GM21717 (cell line): Measurements from ENCODE around the gene FBXO31.
A peak's percentile ranks its signal among the peaks of the same experiment; 100 is the strongest.
"Not testable (repeated sequence)": the region's sequence is repeated elsewhere in the genome, so short reads cannot be mapped to it uniquely, and the experiment has no call there.

Experiments used
- ATAC-seq: cut with Tn5 transposase; IDR thresholded peaks from one replicate; pipeline ENCODE4 v1.9.1; 2021; ENCODE audit warnings: mild to moderate bottlenecking, moderate library complexity; ENCODE audit not compliant: unreplicated experiment

Gene FBXO31

GRCh38 chr16:87411375-87412271 lies 28.0 kb upstream of the FBXO31 start:
- no peak for ATAC-seq

GRCh38 chr16:87410968-87411367 lies 27.4 kb upstream of the FBXO31 start:
- no peak for ATAC-seq

GRCh38 chr16:87410530-87410929 lies 27.0 kb upstream of the FBXO31 start:
- ATAC-seq: no peak

GRCh38 chr16:87409781-87410180 lies 26.2 kb upstream of the FBXO31 start:
- no peak for ATAC-seq

GRCh38 chr16:87409153-87409552 lies 25.6 kb upstream of the FBXO31 start:
- no peak for ATAC-seq

- no peak for ATAC-seq
Observed at GRCh38 chr16:87407511-87408112, 24.0 kb upstream of the FBXO31 start.

GRCh38 chr16:87406495-87407088 lies 23.0 kb upstream of the FBXO31 start:
- ATAC-seq: no peak

- ATAC-seq: no peak
Observed at GRCh38 chr16:87404764-87405625, 21.4 kb upstream of the FBXO31 start.

GRCh38 chr16:87395181-87395842 lies 11.7 kb upstream of the FBXO31 start:
- ATAC-seq: no peak

- ATAC-seq: no peak
Observed at GRCh38 chr16:87393680-87394055, 10.1 kb upstream of the FBXO31 start.

GRCh38 chr16:87392821-87393679 lies 9.5 kb upstream of the FBXO31 start:
- ATAC-seq: no peak

GRCh38 chr16:87391950-87392820 lies 8.6 kb upstream of the FBXO31 start, which contains the start of gene MAP1LC3B:
Gene MAP1LC3B, plus strand, starts transcription at chr16:87392336. Its CDS starts 92 bp downstream, at chr16:87392428.
- ATAC-seq: peak; percentile 58

- ATAC-seq: peak; percentile 17
Observed at GRCh38 chr16:87391324-87391949, 7.9 kb upstream of the FBXO31 start.

- ATAC-seq: no peak
Observed at GRCh38 chr16:87390641-87391323, 7.2 kb upstream of the FBXO31 start.

- ATAC-seq: not testable (repeated sequence)
Observed at GRCh38 chr16:87389914-87390313, 6.3 kb upstream of the FBXO31 start.

- no peak for ATAC-seq
Observed at GRCh38 chr16:87389245-87389644, 5.7 kb upstream of the FBXO31 start.

- ATAC-seq: no peak
Observed at GRCh38 chr16:87388818-87389134, 5.2 kb upstream of the FBXO31 start.
